Neural progenitor cell (in vitro differentiated cells): ENCODE measurements around the gene OR1J2. TPM values are rescaled to one million over a fixed set of nuclear protein-coding genes. Genes with fewer than 3 reads are reported as not detected.

Experiments
- DNase-seq: peaks from one replicate; pipeline ENCODE4 v3.0.0-alpha.2; 2016; ENCODE audit warnings: low spot score
- H2AFZ ChIP-seq: fragments of 200-600 bp; sonication (generic); replicated peaks from 2 replicates; pipeline ENCODE4 v1.6.1; 2016; ENCODE audit warnings: antibody characterized with exemption
- H3F3A ChIP-seq: fragments of 200-600 bp; sonication (generic); 2 replicates; pipeline ENCODE4 v1.6.1; 2016; ENCODE audit warnings: antibody characterized with exemption, low read depth
- H3K27ac ChIP-seq: fragments of 200-600 bp; sonication (generic); 2 replicates; pipeline ENCODE4 v1.5.1; 2016; ENCODE audit warnings: mild to moderate bottlenecking
- H3K27me3 ChIP-seq: fragments of 200-600 bp; sonication (generic); 2 replicates; pipeline ENCODE4 v1.6.1; 2016; ENCODE audit warnings: mild to moderate bottlenecking, moderate library complexity
- H3K36me3 ChIP-seq: fragments of 200-600 bp; sonication (generic); 2 replicates; pipeline ENCODE4 v1.5.1; 2016
- H3K4me1 ChIP-seq: fragments of 200-600 bp; sonication (generic); 2 replicates; pipeline ENCODE4 v1.6.1; 2016; ENCODE audit warnings: mixed run types
- H3K4me2 ChIP-seq: fragments of 200-600 bp; sonication (generic); 2 replicates; pipeline ENCODE4 v1.6.1; 2016
- H3K4me3 ChIP-seq: fragments of 200-600 bp; sonication (generic); 2 replicates; pipeline ENCODE4 v1.5.1; 2016
- H3K79me2 ChIP-seq: fragments of 200-600 bp; sonication (generic); 2 replicates; pipeline ENCODE4 v1.6.1; 2016; ENCODE audit warnings: low read depth
- H3K9ac ChIP-seq: fragments of 200-600 bp; sonication (generic); 2 replicates; pipeline ENCODE4 v1.6.1; 2016
- H3K9me3 ChIP-seq: fragments of 200-600 bp; sonication (generic); 2 replicates; pipeline ENCODE4 v1.5.1; 2016; ENCODE audit warnings: low read depth
- H4K20me1 ChIP-seq: fragments of 200-600 bp; sonication (generic); 2 replicates; pipeline ENCODE4 v1.6.1; 2016; ENCODE audit warnings: low read depth
- H3K27ac Mint-ChIP-seq: 3 replicates; pipeline ENCODE4 v1.8.0; 2021; ENCODE audit warnings: mixed read lengths
- H3K27me3 Mint-ChIP-seq: 2 replicates; pipeline ENCODE4 v1.8.0; 2022; ENCODE audit warnings: low read depth, mild to moderate bottlenecking, inconsistent platforms, moderate library complexity, mixed read lengths; ENCODE audit not compliant: insufficient read depth
- H3K36me3 Mint-ChIP-seq: 3 replicates; pipeline ENCODE4 v1.8.0; 2021; ENCODE audit warnings: mixed read lengths
- H3K4me1 Mint-ChIP-seq: 3 replicates; pipeline ENCODE4 v1.8.0; 2021; ENCODE audit warnings: mixed read lengths
- H3K4me3 Mint-ChIP-seq: 3 replicates; pipeline ENCODE4 v1.8.0; 2021; ENCODE audit warnings: mild to moderate bottlenecking, moderate library complexity, mixed read lengths
- H3K9me3 Mint-ChIP-seq: 3 replicates; pipeline ENCODE4 v1.8.0; 2020; ENCODE audit warnings: mixed read lengths
- CTCF ChIP-seq: fragments of 200-600 bp; sonication (generic); IDR thresholded peaks from 2 replicates; pipeline ENCODE4 v1.5.1; 2017; ENCODE audit warnings: antibody characterized with exemption, mild to moderate bottlenecking
- EZH2 ChIP-seq: fragments of 200-600 bp; sonication (generic); IDR thresholded peaks from 2 replicates; pipeline ENCODE4 v1.6.1; 2017; ENCODE audit warnings: antibody characterized with exemption, mild to moderate bottlenecking, moderate library complexity
- EZH2phosphoT487 ChIP-seq: fragments of 200-600 bp; sonication (generic); IDR thresholded peaks from 2 replicates; pipeline ENCODE4 v1.6.1; 2017; ENCODE audit warnings: antibody characterized with exemption
- total RNA-seq: library from RNA; depleted of rRNA; stranded (reverse); fragments of >200 nt; gene quantifications from 2 replicates; pipeline ENCODE4 v1.2.3, GENCODE V29; 2015; ENCODE audit warnings: low replicate concordance

OR1J2 gene
- total RNA-seq, 1 donor from 2014 or later = not detected

GRCh38 chr9:122475717-122476116 lies 34.9 kb upstream of the OR1J2 start:
- no peak overlapping the region for H3K4me2 ChIP-seq
- Mint-ChIP-seq H3K4me1 (no peaks in the 10 kb centered on the region), H3K36me3 (no peaks in the 10 kb centered on the region), H3K4me3 (no peak overlapping the region), H3K27me3 (peaks cover 7% of the 10 kb centered on the region), H3K27ac (no peak overlapping the region), H3K9me3 (no peaks in the 10 kb centered on the region)
- H3K79me2 ChIP-seq = no peaks in the 10 kb centered on the region
- H4K20me1 ChIP-seq = no peaks in the 10 kb centered on the region
- H3K9me3 ChIP-seq = no peaks in the 10 kb centered on the region
- H3K4me1 ChIP-seq = no peaks in the 10 kb centered on the region
- H2AFZ ChIP-seq = no peak overlapping the region
- no peak for TF ChIP-seq EZH2
- TF ChIP-seq EZH2phosphoT487 = no peak
- TF ChIP-seq CTCF = no peak
- no peak for DNase-seq
- no peaks in the 10 kb centered on the region for H3K36me3 ChIP-seq
- no peaks in the 10 kb centered on the region for H3K27me3 ChIP-seq
- H3K4me3 ChIP-seq = no peak overlapping the region
- no peaks in the 10 kb centered on the region for H3F3A ChIP-seq
- H3K9ac ChIP-seq = no peak overlapping the region
- no peak overlapping the region for H3K27ac ChIP-seq

GRCh38 chr9:122477346-122477745 lies 33.3 kb upstream of the OR1J2 start:
- Histone ChIP-seq H3K4me2 (no peak overlapping the region), H3K79me2 (no peaks in the 10 kb centered on the region), H3K4me1 (no peaks in the 10 kb centered on the region), H3K36me3 (no peaks in the 10 kb centered on the region), H3K27me3 (no peaks in the 10 kb centered on the region), H4K20me1 (no peaks in the 10 kb centered on the region), H3F3A (no peaks in the 10 kb centered on the region), H3K9ac (no peak overlapping the region), H3K4me3 (no peak overlapping the region), H3K9me3 (no peaks in the 10 kb centered on the region), H2AFZ (no peak overlapping the region), H3K27ac (no peak overlapping the region)
- Mint-ChIP-seq H3K4me3 (no peak overlapping the region), H3K36me3 (no peaks in the 10 kb centered on the region), H3K9me3 (no peaks in the 10 kb centered on the region), H3K4me1 (no peaks in the 10 kb centered on the region), H3K27me3 (peaks cover 9% of the 10 kb centered on the region), H3K27ac (no peak overlapping the region)
- TF ChIP-seq EZH2 (no peak), EZH2phosphoT487 (no peak), CTCF (no peak)
- DNase-seq = no peak

- Mint-ChIP-seq H3K9me3 (no peaks in the 10 kb centered on the region), H3K27me3 (peaks cover 9% of the 10 kb centered on the region), H3K27ac (no peak within 1 kb of the TSS), H3K4me3 (no peak within 1 kb of the TSS), H3K36me3 (no peaks in the 10 kb centered on the region), H3K4me1 (no peaks in the 10 kb centered on the region)
- no peak within 1 kb of the TSS for H3K27ac ChIP-seq
- no peak for DNase-seq
- no peaks in the 10 kb centered on the region for H4K20me1 ChIP-seq
- H3K4me3 ChIP-seq = no peak within 1 kb of the TSS
- H2AFZ ChIP-seq = no peak within 1 kb of the TSS
- H3K79me2 ChIP-seq = no peaks in the 10 kb centered on the region
- no peak within 1 kb of the TSS for H3K9ac ChIP-seq
- no peaks in the 10 kb centered on the region for H3K9me3 ChIP-seq
- no peaks in the 10 kb centered on the region for H3F3A ChIP-seq
- TF ChIP-seq EZH2 (no peak), CTCF (no peak), EZH2phosphoT487 (no peak)
- H3K4me2 ChIP-seq = no peak within 1 kb of the TSS
- H3K36me3 ChIP-seq = no peaks in the 10 kb centered on the region
- no peaks in the 10 kb centered on the region for H3K27me3 ChIP-seq
- H3K4me1 ChIP-seq = no peaks in the 10 kb centered on the region
Measured at GRCh38 chr9:122477826-122478225, 32.8 kb upstream of the OR1J2 start, which contains the start of gene OR1J1. Gene OR1J1 (minus strand): TSS chr9:122477926. CDS start chr9:122477926, 0 bp downstream.
